ENCODE results near the gene TRIM5. TPM values are rescaled to one million over a fixed set of nuclear protein-coding genes. Genes with fewer than 3 reads are reported as not detected.
A peak's percentile ranks its signal among the peaks of the same experiment; 100 is the strongest.

The TRIM5 gene
- total and polyA plus RNA-seq, 9 of the 15 experiments (the other 6 are each of a cell fraction or from before 2014, with no cell fraction given): 7.7 to 20.8 (median 15.0) TPM

DNA sequence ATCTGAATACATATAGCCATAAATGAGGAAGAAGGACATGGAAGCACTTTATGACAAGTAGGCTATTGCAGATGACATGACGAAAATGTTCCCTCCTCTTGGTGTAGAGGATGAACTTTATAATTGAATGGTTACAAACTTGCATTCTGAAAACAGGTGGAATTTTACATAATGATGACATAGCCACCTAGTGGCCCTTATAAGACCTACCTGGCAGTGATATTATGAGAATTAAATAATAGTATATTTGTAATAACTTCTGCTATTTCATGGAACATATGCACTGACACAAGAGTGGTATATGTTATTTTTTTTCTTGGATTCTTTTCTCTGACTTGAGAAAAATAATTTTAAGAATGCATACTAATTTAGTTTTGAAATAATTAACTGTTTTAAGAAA lies 27.6 kb upstream of the TRIM5 start:
- peak; percentile 42; the same call in 1 of the 3 replicates for ATAC-seq
- FAIRE-seq: no peak
- H3K9ac ChIP-seq (ENCODE audit: insufficient read depth in 1 of 2, low read depth in 2 of 2, low read length in 2 of 2): no peak overlapping the region
- no TSS peak for BruUV-seq (replicated peaks)
- H4K20me1 ChIP-seq (replicated peaks; ENCODE audit: control insufficient read depth, insufficient read depth, low read length): no peaks in the 10 kb centered on the region
- peak in 3 of 4 experiments; percentile 14 to 20 (median 17) for DNase-seq (ENCODE audit: extremely low read depth in 1 of 4, low spot score in 3 of 4)
- H3K4me1 ChIP-seq (replicated peaks in 1 of 2; ENCODE audit: control insufficient read depth in 2 of 2, insufficient read depth in 2 of 2, low read length in 2 of 2): no peaks in the 10 kb centered on the region
- H3K4me2 ChIP-seq (ENCODE audit: insufficient read depth, low read length): no peak overlapping the region
- H3K9me1 ChIP-seq (ENCODE audit: control insufficient read depth, insufficient read depth, low read length): no peaks in the 10 kb centered on the region
- no peaks in the 10 kb centered on the region for H3K36me3 ChIP-seq (ENCODE audit: control insufficient read depth, insufficient read depth, low read length)
- ChIA-PET POLR2A (interaction anchor here (1.1 kb wide), 1 partner anchor 23 kb away, joined by 3 read pairs; the partner anchor contains the start of gene OR56B1), CTCF (ENCODE audit: low intra/inter-chr PET ratio) (no interaction called here)
- no peaks in the 10 kb centered on the region for H3K9me3 ChIP-seq (replicated peaks; ENCODE audit: control insufficient read depth, insufficient read depth, low read depth, low read length)
- in situ Hi-C loops (cut with MboI) (no loop called here), intact Hi-C loops (cut with micrococcal nuclease) (loop anchor here (5.0 kb wide), 1 partner anchor 105 kb away; no protein-coding TSS in a partner anchor)
- H2AFZ ChIP-seq (ENCODE audit: low read depth, low read length): no peak overlapping the region
- H3K79me2 ChIP-seq (ENCODE audit: control insufficient read depth, insufficient read depth, low read length): no peaks in the 10 kb centered on the region
- peaks cover 3 to 8% of the 10 kb centered on the region in 2 experiments; a peak in 3 of 5 replicates for H3K27me3 ChIP-seq (ENCODE audit: control insufficient read depth in 2 of 2, insufficient read depth in 2 of 2, low read length in 2 of 2)
- WGBS (ENCODE audit: insufficient coverage, low coverage, missing lambda C conversion rate): 19% methylated on average over 1 of the region's 1 CpG
- H3K27ac ChIP-seq (ENCODE audit: extremely low read depth, low read depth, low read length): no peak overlapping the region
- no peak overlapping the region for H3K4me3 ChIP-seq
- TF ChIP-seq KLF1 (tag; IDR thresholded peaks at IDR 0.05): no peak
- TF ChIP-seq RBBP5 (IDR thresholded peaks at IDR 0.05; ENCODE audit: borderline replicate concordance, insufficient read depth, low read length, poor library complexity, severe bottlenecking): no peak
- no peak for TF ChIP-seq CGGBP1 (CRISPR knock-in tag; IDR thresholded peaks at IDR 0.05)
- no peak for TF ChIP-seq XRCC3 (IDR thresholded peaks at IDR 0.05)
- no peak for TF ChIP-seq ZNF592 (IDR thresholded peaks at IDR 0.05)
- TF ChIP-seq CTBP1 (IDR thresholded peaks at IDR 0.05; ENCODE audit: borderline replicate concordance): no peak
- TF ChIP-seq ZKSCAN1 (IDR thresholded peaks at IDR 0.05; ENCODE audit: low read depth, low read length): no peak
- no peak for TF ChIP-seq HIVEP1 (CRISPR knock-in tag; IDR thresholded peaks at IDR 0.05)
- TF ChIP-seq ZNF212 (CRISPR knock-in tag; IDR thresholded peaks at IDR 0.05): no peak
- no peak for TF ChIP-seq NFRKB (IDR thresholded peaks at IDR 0.05; ENCODE audit: low read depth)
- no peak for TF ChIP-seq NFIX (CRISPR knock-in tag; IDR thresholded peaks at IDR 0.05; ENCODE audit: low read depth)
- no peak for TF ChIP-seq TBP (optimal IDR thresholded peaks at IDR 0.05; ENCODE audit: low read depth, low read length)
- no peak for TF ChIP-seq MTF1 (CRISPR knock-in tag; IDR thresholded peaks at IDR 0.05; ENCODE audit: borderline replicate concordance)
- TF ChIP-seq FOXJ2 (tag; IDR thresholded peaks at IDR 0.05): no peak
- TF ChIP-seq TRIM28 (IDR thresholded peaks at IDR 0.05): no peak
- 0 out of 2 replicates have a peak, but pooled peaks have one; percentile 39 for TF ChIP-seq ARID3A (IDR thresholded peaks at IDR 0.05; ENCODE audit: borderline replicate concordance, low read depth, low read length)
- no peak for TF ChIP-seq BCL6 (CRISPR knock-in tag; IDR thresholded peaks at IDR 0.05)
- TF ChIP-seq MEF2D (tag; conservative IDR thresholded peaks at IDR 0.05; ENCODE audit: low read depth): no peak
- no peak for TF ChIP-seq ILF3 (IDR thresholded peaks at IDR 0.05; ENCODE audit: borderline replicate concordance)

Data from K562 (cell line).